Osteocyte (in vitro differentiated cells): Measurements from ENCODE around the gene FSCB. TPM values are rescaled to one million over a fixed set of nuclear protein-coding genes. Genes with fewer than 3 reads are reported as not detected.

ENCODE experiments used
- DNase-seq: peaks from one replicate; pipeline ENCODE4 v3.0.0; 2021; ENCODE audit warnings: mixed read lengths; ENCODE audit not compliant: unreplicated experiment; ENCODE audit errors: extremely low spot score
- H3K27ac Mint-ChIP-seq: one replicate; pipeline ENCODE4 v1.8.0; 2021; ENCODE audit warnings: mild to moderate bottlenecking, mixed read lengths; ENCODE audit not compliant: unreplicated experiment
- H3K27me3 Mint-ChIP-seq: one replicate; pipeline ENCODE4 v1.8.0; 2021; ENCODE audit warnings: mixed read lengths; ENCODE audit not compliant: unreplicated experiment
- H3K36me3 Mint-ChIP-seq: one replicate; pipeline ENCODE4 v1.8.0; 2021; ENCODE audit warnings: mixed read lengths; ENCODE audit not compliant: unreplicated experiment
- H3K4me1 Mint-ChIP-seq: one replicate; pipeline ENCODE4 v1.8.0; 2021; ENCODE audit warnings: mixed read lengths; ENCODE audit not compliant: unreplicated experiment
- H3K4me3 Mint-ChIP-seq: one replicate; pipeline ENCODE4 v1.8.0; 2021; ENCODE audit warnings: mild to moderate bottlenecking, moderate library complexity, mixed read lengths; ENCODE audit not compliant: unreplicated experiment
- H3K9me3 Mint-ChIP-seq: one replicate; pipeline ENCODE4 v1.8.0; 2021; ENCODE audit warnings: mixed read lengths; ENCODE audit not compliant: unreplicated experiment
- total RNA-seq: library from RNA; stranded (reverse); gene quantifications from 2 replicates; pipeline ENCODE4 v1.2.1, GENCODE V29; 2021
- TF ChIP-seq, protein P1 (sequence below): fragments of 200-600 bp; sonication (generic); IDR thresholded peaks from 2 replicates; pipeline ENCODE4 v1.5.0; 2021; ENCODE audit warnings: antibody characterized with exemption, mild to moderate bottlenecking, moderate library complexity

Gene FSCB
- total RNA-seq, 1 donor from 2014 or later: not detected

DNA sequence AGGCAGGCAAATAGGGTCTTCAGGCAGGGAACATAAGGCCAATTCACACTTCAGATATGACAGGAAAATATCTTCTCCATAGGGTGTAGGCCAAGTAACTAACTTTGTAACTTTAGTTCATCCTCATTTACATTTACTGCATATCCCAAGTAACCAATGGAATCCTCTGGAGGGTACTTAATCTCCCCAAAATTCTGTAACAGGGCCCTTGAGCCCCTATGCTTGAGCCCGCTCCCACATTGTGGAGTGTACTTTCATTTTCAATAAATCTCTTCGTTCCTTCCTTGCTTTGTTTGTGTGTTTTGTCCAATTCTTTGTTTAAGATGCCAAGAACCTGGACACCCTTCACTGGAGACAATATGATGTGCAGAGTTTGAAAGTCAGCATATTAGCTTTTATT lies 45.3 kb downstream of the FSCB start:
- DNase-seq: no peak
- H3K27ac Mint-ChIP-seq: no peak overlapping the region
- H3K9me3 Mint-ChIP-seq: peaks cover 13% of the 10 kb centered on the region
- no peak overlapping the region for H3K4me3 Mint-ChIP-seq
- no peaks in the 10 kb centered on the region for H3K4me1 Mint-ChIP-seq
- H3K36me3 Mint-ChIP-seq: no peaks in the 10 kb centered on the region
- H3K27me3 Mint-ChIP-seq: no peaks in the 10 kb centered on the region
- TF ChIP-seq, protein P1, sequence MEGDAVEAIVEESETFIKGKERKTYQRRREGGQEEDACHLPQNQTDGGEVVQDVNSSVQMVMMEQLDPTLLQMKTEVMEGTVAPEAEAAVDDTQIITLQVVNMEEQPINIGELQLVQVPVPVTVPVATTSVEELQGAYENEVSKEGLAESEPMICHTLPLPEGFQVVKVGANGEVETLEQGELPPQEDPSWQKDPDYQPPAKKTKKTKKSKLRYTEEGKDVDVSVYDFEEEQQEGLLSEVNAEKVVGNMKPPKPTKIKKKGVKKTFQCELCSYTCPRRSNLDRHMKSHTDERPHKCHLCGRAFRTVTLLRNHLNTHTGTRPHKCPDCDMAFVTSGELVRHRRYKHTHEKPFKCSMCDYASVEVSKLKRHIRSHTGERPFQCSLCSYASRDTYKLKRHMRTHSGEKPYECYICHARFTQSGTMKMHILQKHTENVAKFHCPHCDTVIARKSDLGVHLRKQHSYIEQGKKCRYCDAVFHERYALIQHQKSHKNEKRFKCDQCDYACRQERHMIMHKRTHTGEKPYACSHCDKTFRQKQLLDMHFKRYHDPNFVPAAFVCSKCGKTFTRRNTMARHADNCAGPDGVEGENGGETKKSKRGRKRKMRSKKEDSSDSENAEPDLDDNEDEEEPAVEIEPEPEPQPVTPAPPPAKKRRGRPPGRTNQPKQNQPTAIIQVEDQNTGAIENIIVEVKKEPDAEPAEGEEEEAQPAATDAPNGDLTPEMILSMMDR: no peak
